WTC11 (cell line): ENCODE results near the gene NOD1. TPM values are rescaled to one million over a fixed set of nuclear protein-coding genes. Genes with fewer than 3 reads are reported as not detected.

Source experiments
- ATAC-seq: fragments of 200-7000 bp; cut with Tn5 transposase; 2 replicates; pipeline ENCODE4 v1.10.0; 2021; ENCODE audit warnings: mild to moderate bottlenecking, moderate library complexity
- CTCF ChIA-PET: fragments of 300-600 bp; sonication (Branson Sonifier 250); formaldehyde crosslinking; loops from one replicate; lab custom pipeline; 2021; ENCODE audit warnings: antibody characterized with exemption; lab: Charles Lee
- POLR2A ChIA-PET: fragments of 350-600 bp; sonication (Branson Sonifier 250); formaldehyde crosslinking; loops from one replicate; lab custom pipeline; 2021; ENCODE audit warnings: antibody characterized with exemption; lab: Charles Lee
- DNase-seq: peaks from one replicate; pipeline ENCODE4 v3.0.0; 2021; ENCODE audit warnings: low spot score
- H3K27ac Mint-ChIP-seq: 2 replicates; pipeline ENCODE4 v1.8.0; 2021; ENCODE audit warnings: mixed read lengths
- H3K27me3 Mint-ChIP-seq: 2 replicates; pipeline ENCODE4 v1.8.0; 2021; ENCODE audit warnings: low read depth, mild to moderate bottlenecking, moderate library complexity, mixed read lengths
- H3K36me3 Mint-ChIP-seq: 2 replicates; pipeline ENCODE4 v1.8.0; 2021; ENCODE audit warnings: mixed read lengths
- H3K4me1 Mint-ChIP-seq: 2 replicates; pipeline ENCODE4 v1.8.0; 2022; ENCODE audit warnings: mixed read lengths
- H3K4me3 Mint-ChIP-seq: 2 replicates; pipeline ENCODE4 v1.8.0; 2021; ENCODE audit warnings: mild to moderate bottlenecking, moderate library complexity, mixed read lengths
- H3K9me3 Mint-ChIP-seq: 2 replicates; pipeline ENCODE4 v1.8.0; 2021; ENCODE audit warnings: mixed read lengths
- CDX4 ChIP-seq: fragments of 250-450 bp; sonication (Bioruptor Pico); IDR thresholded peaks from 2 replicates; pipeline ENCODE4 v1.9.0; 2021; ENCODE audit warnings: moderate library complexity, mild to moderate bottlenecking, inconsistent platforms, borderline replicate concordance
- CREB1 ChIP-seq: sonication (generic); formaldehyde crosslinking; IDR thresholded peaks from 2 replicates; pipeline ENCODE4 v1.8.0; 2023; ENCODE audit warnings: mild to moderate bottlenecking, missing genetic modification reagents
- FOXJ3 ChIP-seq: sonication (generic); formaldehyde crosslinking; IDR thresholded peaks from 2 replicates; pipeline ENCODE4 v1.9.0; 2021; ENCODE audit warnings: missing genetic modification reagents, mild to moderate bottlenecking, borderline replicate concordance
- FOXK1 ChIP-seq: sonication (generic); formaldehyde crosslinking; IDR thresholded peaks from 2 replicates; pipeline ENCODE4 v1.8.0; 2022; ENCODE audit warnings: mild to moderate bottlenecking, moderate library complexity, missing genetic modification reagents
- JUN ChIP-seq: sonication (generic); formaldehyde crosslinking; IDR thresholded peaks from 2 replicates; pipeline ENCODE4 v1.8.0; 2023; ENCODE audit warnings: mild to moderate bottlenecking, missing genetic modification reagents
- MXD4 ChIP-seq: fragments of 250-450 bp; sonication (Bioruptor Pico); IDR thresholded peaks from 2 replicates; pipeline ENCODE4 v1.8.0; 2021; ENCODE audit warnings: mild to moderate bottlenecking, moderate library complexity, borderline replicate concordance
- NR2C2 ChIP-seq: sonication (generic); formaldehyde crosslinking; IDR thresholded peaks from 2 replicates; pipeline ENCODE4 v1.8.0; 2022; ENCODE audit warnings: mild to moderate bottlenecking, missing genetic modification reagents
- OVOL2 ChIP-seq: fragments of 250-450 bp; sonication (Bioruptor Pico); IDR thresholded peaks from 2 replicates; pipeline ENCODE4 v1.9.0; 2021; ENCODE audit warnings: mild to moderate bottlenecking, borderline replicate concordance
- PRDM15 ChIP-seq: sonication (generic); formaldehyde crosslinking; IDR thresholded peaks from 2 replicates; pipeline ENCODE4 v1.8.0; 2022; ENCODE audit warnings: missing genetic modification reagents
- PREB ChIP-seq: sonication (generic); formaldehyde crosslinking; IDR thresholded peaks from 2 replicates; pipeline ENCODE4 v1.8.1; 2022; ENCODE audit warnings: mild to moderate bottlenecking, missing genetic modification reagents, moderate library complexity, borderline replicate concordance
- SMAD4 ChIP-seq: sonication (generic); formaldehyde crosslinking; IDR thresholded peaks from 2 replicates; pipeline ENCODE4 v1.8.0; 2022; ENCODE audit warnings: mild to moderate bottlenecking, missing genetic modification reagents
- SP1 ChIP-seq: sonication (generic); formaldehyde crosslinking; conservative IDR thresholded peaks from 2 replicates; pipeline ENCODE4 v1.8.1; 2022; ENCODE audit warnings: missing genetic modification reagents
- TEAD1 ChIP-seq: sonication (generic); formaldehyde crosslinking; IDR thresholded peaks from 2 replicates; pipeline ENCODE4 v1.8.0; 2022; ENCODE audit warnings: mild to moderate bottlenecking, missing genetic modification reagents
- ZMAT4 ChIP-seq: fragments of 250-450 bp; sonication (Bioruptor Pico); IDR thresholded peaks from 2 replicates; pipeline ENCODE4 v1.9.0; 2021; ENCODE audit warnings: mild to moderate bottlenecking
- ZNF121 ChIP-seq: sonication (generic); formaldehyde crosslinking; IDR thresholded peaks from 2 replicates; pipeline ENCODE4 v1.8.0; 2023; ENCODE audit warnings: missing genetic modification reagents
- ZNF263 ChIP-seq: sonication (generic); formaldehyde crosslinking; IDR thresholded peaks from 2 replicates; pipeline ENCODE4 v1.8.1; 2022; ENCODE audit warnings: low read depth, mild to moderate bottlenecking, moderate library complexity, missing genetic modification reagents
- ZNF281 ChIP-seq: sonication (generic); formaldehyde crosslinking; IDR thresholded peaks from 2 replicates; pipeline ENCODE4 v1.8.0; 2023; ENCODE audit warnings: mild to moderate bottlenecking, missing genetic modification reagents
- total RNA-seq: library from RNA; stranded (reverse); gene quantifications from 3 replicates; pipeline ENCODE4 v1.2.3, GENCODE V29; 2021

The NOD1 gene
- total RNA-seq, 1 experiment from 2014 or later: 6.4 TPM

GRCh38 chr7:30465046-30465810, 13.4 kb downstream of the NOD1 start:
- H3K27me3 Mint-ChIP-seq: no peaks in the 10 kb centered on the region
- no peak for ATAC-seq
- H3K9me3 Mint-ChIP-seq: no peaks in the 10 kb centered on the region
- no peaks in the 10 kb centered on the region for H3K36me3 Mint-ChIP-seq
- H3K4me3 Mint-ChIP-seq: no peak overlapping the region
- ChIA-PET CTCF (interaction anchor here (2.8 kb wide), 1 partner anchor 189 kb away, joined by 9 read pairs; no protein-coding TSS in a partner anchor), POLR2A (no interaction called here)
- peaks cover 21% of the 10 kb centered on the region for H3K4me1 Mint-ChIP-seq
- no peak for TF ChIP-seq PREB
- no peak for TF ChIP-seq TEAD1 (CRISPR knock-in tag)
- TF ChIP-seq OVOL2 (CRISPR knock-in tag): no peak
- TF ChIP-seq SMAD4 (CRISPR knock-in tag): no peak
- TF ChIP-seq MXD4 (CRISPR knock-in tag): no peak
- no peak for TF ChIP-seq PRDM15 (CRISPR knock-in tag)
- no peak for TF ChIP-seq ZNF281 (CRISPR knock-in tag)
- TF ChIP-seq NR2C2 (CRISPR knock-in tag): no peak
- no peak for TF ChIP-seq FOXJ3 (CRISPR knock-in tag)
- no peak for TF ChIP-seq ZNF263
- TF ChIP-seq FOXK1 (CRISPR knock-in tag): no peak
- no peak for TF ChIP-seq ZMAT4 (CRISPR knock-in tag)
- no peak for TF ChIP-seq CDX4 (CRISPR knock-in tag)
- no peak for TF ChIP-seq CREB1 (CRISPR knock-in tag)
- no peak for TF ChIP-seq SP1
- TF ChIP-seq ZNF121 (CRISPR knock-in tag): no peak
- TF ChIP-seq JUN (CRISPR knock-in tag): no peak
- H3K27ac Mint-ChIP-seq: no peak overlapping the region
- DNase-seq: no peak

- TF ChIP-seq FOXJ3 (CRISPR knock-in tag): no peak
- DNase-seq: no peak
- Mint-ChIP-seq H3K4me3 (no peak overlapping the region), H3K9me3 (no peaks in the 10 kb centered on the region), H3K27ac (no peak overlapping the region), H3K36me3 (no peaks in the 10 kb centered on the region), H3K27me3 (no peaks in the 10 kb centered on the region), H3K4me1 (peaks cover 15% of the 10 kb centered on the region)
- ChIA-PET CTCF (interaction anchor here (1.2 to 2.8 kb wide), 2 partner anchors 100 to 188 kb away, joined by 3 to 9 read pairs; no protein-coding TSS in a partner anchor), POLR2A (no interaction called here)
- no peak for ATAC-seq
Measured at GRCh38 chr7:30464231-30464671, 14.3 kb downstream of the NOD1 start.
